Mucosa of gallbladder (tissue), 1 donor: ENCODE measurements around the gene USP48. TPM values are rescaled to one million over a fixed set of nuclear protein-coding genes. Genes with fewer than 3 reads are reported as not detected.
A peak's percentile ranks its signal among the peaks of the same experiment; 100 is the strongest.

Source experiments
- DNase-seq: peaks from one replicate; pipeline ENCODE4 v3.0.0-alpha.2; 2020; ENCODE audit warnings: low spot score
- total RNA-seq: library from RNA; stranded (reverse); gene quantifications from one replicate; pipeline ENCODE4 v1.2.1, GENCODE V29; 2021
- donor health status: DM: no; HTN: no; CAD: no.

USP48 gene
- total RNA-seq, 1 donor from 2014 or later: 62.9 TPM

DNA sequence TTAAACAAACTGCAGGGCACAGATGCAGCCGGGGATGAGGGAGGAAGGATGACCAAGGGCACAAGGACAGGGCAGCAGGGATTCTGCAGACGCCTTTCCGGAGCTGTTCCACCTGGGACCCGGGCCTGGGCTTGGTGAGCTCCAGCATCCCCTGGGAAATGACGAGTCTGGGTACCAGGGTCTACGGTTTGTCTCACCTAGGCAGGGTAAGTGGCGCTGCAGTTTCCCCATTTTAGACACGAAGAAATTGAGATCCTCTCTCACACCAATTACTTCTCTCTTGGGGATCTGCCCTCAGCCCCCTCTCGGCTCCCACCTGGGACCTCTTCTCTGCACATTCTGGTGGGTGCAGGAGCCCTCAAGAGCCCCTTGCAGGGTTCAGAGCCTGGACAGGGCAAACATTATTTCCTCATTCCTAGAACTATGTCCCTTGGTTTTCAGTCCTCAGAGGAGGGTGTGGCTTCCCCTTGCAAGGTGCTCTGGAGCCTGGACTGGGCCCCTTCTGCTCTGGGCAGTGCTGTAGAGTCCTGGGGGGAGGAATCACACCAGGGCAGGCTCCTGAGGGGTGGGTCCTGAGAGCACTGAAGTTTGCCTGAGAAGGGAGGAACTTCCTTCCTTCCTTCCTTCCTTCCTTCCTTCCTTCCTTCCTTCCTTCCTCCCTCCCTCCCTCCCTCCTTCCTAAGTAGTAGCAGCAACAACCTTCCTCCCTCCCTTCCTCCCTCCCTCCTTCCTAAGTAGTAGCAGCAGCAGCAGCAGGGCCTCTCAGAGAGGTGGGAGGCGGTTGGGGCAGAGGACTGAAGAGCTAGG, 129.8 kb downstream of the USP48 start:
- no peak for DNase-seq

GRCh38 chr1:21652101-21652936, 130.6 kb downstream of the USP48 start:
- DNase-seq: no peak

DNA sequence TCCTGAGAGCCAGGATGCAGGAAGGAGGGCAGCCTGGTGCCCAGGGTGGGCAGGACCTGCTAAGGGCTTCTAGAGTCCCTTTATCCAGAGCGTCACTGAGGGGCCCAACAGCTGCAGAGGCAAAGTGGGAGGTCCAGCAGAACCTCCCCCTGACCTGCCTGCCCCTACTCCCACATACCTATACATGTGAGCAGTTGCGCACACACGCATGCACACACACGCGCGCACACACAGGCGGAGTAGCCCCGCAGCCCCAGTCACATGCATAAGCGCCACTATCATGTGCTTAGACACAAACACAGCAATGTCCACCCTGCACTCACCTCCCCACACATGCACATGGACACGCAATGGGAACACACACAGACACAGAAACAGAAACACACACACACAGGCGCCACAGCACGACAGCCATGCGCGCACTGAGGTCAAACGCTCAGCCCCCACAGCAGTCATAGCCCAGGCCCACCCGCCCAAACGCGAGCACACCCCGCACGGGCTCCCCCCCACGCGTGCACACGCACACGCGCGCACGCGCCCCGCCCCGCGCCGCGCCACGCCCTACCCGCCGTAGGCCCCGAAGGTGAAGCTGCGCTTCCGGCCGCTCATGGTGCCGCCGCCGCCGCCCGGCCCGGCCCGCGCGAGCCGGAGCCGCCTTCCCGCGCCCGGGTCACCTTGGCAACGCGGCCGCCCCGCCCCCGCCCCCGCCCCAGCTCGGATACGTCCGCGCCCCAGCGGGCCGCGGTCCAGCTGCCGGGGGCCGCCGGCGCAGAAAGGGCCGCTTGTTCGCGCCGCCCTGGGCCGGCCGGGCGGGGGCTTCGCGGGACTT, 131.5 kb downstream of the USP48 start:
- DNase-seq: no peak

GRCh38 chr1:21650400-21650799, 132.5 kb downstream of the USP48 start:
- DNase-seq: no peak

- no peak for DNase-seq
These were observed 133.6 kb downstream of the USP48 start for GRCh38 chr1:21649315-21649714.

- no peak for DNase-seq
These were observed 134.2 kb downstream of the USP48 start for GRCh38 chr1:21648791-21649190.

- DNase-seq: no peak
These were observed 134.6 kb downstream of the USP48 start for GRCh38 chr1:21648352-21648730.

GRCh38 chr1:21647431-21648351, 135.3 kb downstream of the USP48 start:
- peak; percentile 45 for DNase-seq

DNA sequence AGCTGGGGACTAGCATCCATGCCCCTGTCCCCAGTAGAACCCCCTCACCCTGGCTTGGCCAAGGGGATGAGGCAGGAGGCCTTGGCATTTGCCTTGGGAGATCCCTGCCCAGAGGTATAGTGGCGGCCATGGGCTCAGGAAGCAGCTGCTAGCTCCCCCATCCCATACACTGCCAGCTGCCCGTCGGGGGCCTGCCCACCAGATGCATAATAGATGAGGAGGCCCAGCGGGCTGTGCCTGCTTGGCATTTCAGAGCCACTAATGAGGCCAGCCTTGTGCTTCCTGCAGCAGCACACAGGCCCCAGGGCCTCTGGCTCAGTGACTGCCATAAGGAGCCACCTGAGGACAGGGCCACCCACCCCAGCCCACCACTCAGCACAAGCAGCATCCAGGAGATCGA, 137.4 kb downstream of the USP48 start:
- DNase-seq: no peak

DNA sequence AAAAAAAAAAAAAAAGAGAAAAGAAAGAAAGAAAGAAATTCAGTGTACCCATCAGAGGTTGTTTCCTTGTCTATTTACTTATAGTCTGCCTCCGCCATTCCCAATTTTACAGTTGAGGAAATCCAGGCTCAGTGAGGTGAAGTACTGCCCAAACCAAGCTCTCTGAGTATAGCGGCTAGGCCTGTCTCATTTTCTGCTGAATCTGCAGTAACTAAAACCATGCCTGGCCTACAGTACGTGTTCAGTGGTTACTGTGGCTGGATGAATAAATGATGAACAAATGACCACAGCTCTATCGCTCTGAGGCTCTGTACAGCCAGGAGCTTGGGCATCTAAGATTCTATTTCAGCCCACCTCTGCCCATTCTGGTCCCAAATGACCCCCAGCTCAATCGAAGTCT, 138.0 kb downstream of the USP48 start:
- no peak for DNase-seq

DNA sequence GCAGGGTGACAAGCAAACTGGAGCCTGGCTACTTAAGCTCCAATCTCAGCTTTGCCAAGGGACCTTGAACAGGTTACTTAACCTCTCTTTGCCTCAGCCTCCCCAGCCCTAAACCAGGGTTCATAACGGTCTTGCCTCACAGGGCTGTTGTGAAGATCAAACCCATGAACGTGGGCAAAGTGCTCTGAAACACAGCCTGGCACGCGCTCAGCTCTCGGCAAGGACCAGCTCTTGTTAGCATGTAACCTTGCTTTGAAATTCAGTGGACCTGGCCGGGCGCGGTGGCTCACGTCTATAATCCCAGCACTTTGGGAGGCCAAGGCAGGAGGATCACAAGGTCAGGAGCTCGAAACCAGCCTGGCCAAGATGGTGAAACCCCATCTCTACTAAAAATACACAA, 138.6 kb downstream of the USP48 start:
- DNase-seq: no peak

GRCh38 chr1:21643624-21644023, 139.3 kb downstream of the USP48 start:
- DNase-seq: no peak

- DNase-seq: peak; percentile 65
These were observed 140.8 kb downstream of the USP48 start for GRCh38 chr1:21641967-21642739.

GRCh38 chr1:21641537-21641936, 141.4 kb downstream of the USP48 start:
- DNase-seq: no peak

DNA sequence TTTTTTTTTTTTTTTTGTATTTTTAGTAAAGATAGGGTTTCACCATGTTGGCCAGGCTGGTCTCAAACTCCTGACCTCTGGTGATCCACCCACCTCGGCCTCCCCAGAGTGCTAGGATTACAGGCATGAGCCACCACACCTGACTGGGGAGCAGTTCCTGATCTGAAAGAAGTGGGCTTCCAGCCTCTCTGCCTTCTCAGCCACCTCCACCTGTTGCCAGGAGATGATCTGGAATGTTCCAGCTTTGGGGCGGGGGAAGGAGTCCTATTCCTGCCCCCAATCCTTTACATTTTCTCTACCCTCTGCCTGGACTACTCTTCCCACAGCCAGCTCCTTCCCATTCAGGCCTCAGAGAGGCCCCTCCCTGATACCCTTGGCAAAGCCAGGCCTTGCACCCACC, 141.9 kb downstream of the USP48 start:
- DNase-seq: no peak

GRCh38 chr1:21640653-21641052, 142.3 kb downstream of the USP48 start:
- DNase-seq: no peak

DNA sequence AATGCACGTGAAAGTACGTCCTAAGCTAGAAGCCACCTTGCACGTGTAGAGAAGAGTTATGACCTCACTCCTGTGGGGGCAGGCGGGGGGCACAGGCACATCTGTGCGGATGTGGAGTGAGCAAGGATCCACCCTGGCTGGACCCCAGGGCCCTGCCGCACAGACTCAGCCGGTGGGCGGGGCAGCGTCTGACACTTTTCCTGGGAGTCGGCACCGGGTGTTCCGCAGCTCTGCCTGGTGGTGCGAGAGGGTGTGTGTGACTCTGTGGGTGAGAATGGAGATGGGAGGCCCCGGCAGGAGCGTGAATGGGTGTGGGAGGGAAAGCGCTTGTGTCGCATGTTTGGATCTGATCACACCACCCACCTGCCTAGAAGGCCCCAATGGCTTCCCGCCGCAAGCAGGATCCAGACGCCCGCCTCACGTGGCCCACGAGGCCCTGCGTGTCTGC, 143.3 kb downstream of the USP48 start:
- no peak for DNase-seq

- DNase-seq: peak; percentile 82
These were observed 144.2 kb downstream of the USP48 start for GRCh38 chr1:21638531-21639341.

DNA sequence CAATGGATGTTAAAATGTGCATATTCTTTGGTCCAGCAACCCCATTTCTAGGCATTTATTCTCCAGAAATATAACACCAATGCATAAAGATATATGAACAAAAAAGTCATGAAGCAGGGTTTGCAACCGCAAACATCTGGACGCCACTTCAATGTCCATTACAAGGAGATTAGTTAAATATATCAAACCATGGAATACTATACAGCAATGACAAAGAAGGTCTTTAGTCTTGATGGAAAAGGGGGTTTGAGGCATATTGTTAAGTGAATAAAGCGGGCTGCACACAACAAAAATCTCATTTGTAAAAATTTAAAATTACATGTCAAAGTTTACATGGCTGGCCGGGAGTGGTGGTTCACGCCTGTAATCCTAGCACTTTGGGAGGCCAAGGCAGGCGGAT, 145.4 kb downstream of the USP48 start:
- no peak for DNase-seq
